GM21737 (cell line): ENCODE data around the gene CD58.

Source experiments
- ATAC-seq: cut with Tn5 transposase; IDR thresholded peaks from one replicate; pipeline ENCODE4 v1.9.1; 2021; ENCODE audit warnings: mild to moderate bottlenecking, moderate library complexity; ENCODE audit not compliant: unreplicated experiment

The CD58 gene

DNA sequence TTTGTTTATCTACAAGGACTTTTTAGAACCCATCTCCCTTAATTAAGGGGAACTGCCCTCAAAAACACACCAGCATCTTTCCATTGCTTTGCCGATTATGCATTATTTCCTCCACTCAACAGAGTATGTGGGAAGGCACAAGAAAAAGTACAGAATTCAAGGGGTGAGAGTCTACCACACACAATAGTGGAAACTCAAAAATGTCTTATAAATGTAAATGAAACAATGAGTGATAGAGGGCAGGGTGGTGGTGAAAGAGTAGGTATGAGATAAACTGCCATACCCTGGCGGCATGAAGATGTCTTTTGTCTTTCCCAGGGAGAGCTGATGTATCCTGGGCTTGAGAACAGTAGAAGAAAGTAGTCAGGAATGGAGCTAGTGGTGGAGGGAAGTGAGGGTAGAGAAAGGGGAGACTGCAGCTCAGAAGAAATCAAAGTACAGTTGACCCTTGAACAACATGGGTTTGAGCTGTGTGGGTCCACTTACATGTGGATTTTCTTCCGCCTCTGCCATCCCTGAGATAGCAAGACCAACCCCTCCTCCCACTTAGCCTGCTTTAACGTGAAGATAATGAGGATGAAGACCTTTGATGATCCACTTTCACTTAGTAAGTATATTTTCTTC lies 24.4 kb downstream of the CD58 start:
- no peak for ATAC-seq

DNA sequence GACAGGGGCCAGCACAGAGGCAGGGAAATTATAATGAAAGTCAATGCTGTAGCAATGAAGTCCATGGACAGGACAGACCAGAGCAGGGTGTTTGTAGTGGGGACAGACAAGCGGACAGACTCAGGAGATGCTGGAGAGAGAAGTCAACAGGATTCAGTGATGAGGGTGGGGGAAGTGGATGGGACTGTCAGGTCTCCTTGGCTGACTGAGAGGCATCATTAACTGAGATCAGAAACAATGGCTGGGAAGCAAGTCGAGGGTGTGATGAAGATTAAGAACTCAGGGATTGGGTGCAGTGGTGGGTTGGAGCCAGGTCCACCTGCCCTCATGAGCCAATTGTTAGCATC lies 25.5 kb downstream of the CD58 start:
- no peak for ATAC-seq

DNA sequence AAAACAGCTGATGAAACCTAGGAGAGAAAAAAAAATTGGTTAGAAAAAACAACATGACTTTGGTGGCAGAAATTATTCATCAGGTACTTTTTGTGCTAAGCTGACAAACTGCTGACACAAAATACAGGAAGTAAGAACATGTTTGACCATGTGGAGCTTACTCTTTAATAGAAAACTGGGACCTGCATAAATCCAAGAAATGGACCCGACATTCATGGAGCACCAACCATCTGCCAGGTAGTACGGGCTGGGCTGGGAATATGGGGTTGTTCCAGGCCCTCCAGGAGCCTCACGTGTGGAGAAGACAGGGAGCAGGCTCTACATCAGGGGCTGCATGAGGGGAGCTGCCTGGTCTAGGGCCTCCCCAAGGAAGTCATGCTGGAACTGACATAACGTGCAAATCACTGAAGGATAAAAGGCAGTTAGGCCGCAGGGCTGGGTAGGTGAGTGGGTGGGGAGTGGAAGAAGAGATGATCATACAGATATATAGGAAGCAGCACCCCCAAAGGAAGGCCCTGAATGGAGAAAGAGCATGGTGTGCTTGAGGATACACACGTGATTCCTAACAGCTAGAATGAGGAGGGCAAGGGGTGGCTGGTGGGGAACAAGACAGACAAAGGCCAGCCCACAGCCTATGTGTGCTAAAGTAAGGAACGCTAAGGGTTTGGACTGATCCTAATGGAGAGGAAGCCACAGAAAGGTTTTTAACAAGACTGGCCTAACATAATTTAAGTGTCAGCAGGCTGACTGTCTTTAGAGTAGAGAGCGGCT lies 26.1 kb downstream of the CD58 start:
- peak; percentile 49 for ATAC-seq

DNA sequence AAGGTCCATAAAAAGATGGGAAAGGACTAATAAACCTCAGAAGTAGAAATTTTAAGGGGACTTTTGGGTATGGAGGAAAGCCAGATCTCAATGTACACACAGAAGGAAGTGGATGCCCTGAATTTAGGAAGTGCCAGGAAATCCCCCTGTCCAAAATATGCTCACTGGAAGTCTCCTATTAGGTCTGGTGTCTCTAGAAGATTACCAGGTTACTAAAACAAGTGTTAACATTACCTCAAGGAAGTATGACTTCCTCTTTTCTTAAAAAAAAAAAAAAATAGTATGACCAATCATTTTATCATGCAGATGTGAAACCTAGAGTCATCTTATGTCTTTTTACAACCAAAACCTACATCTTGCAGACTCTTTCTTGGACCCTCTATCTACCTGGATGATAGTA lies 30.7 kb downstream of the CD58 start:
- ATAC-seq = peak; percentile 40

DNA sequence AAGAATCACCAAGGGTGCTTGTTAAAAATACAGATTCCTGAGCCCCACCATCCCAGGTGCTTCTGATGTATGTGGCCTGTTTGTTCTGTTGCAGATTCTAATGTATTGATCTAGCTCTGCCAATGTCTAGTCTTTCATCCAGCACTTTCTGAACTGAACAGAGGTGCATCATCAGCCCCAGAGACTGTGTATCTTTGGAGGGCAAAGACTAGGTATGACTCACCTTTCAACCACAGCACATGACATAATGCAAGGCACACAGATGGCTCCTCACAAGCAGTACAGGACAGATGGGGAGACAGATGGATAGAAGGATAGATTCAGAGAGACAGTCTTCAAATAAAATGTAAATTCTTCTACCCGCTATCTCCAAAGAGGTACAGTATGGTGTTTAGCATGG lies 32.3 kb downstream of the CD58 start:
- peak; percentile 62 for ATAC-seq

DNA sequence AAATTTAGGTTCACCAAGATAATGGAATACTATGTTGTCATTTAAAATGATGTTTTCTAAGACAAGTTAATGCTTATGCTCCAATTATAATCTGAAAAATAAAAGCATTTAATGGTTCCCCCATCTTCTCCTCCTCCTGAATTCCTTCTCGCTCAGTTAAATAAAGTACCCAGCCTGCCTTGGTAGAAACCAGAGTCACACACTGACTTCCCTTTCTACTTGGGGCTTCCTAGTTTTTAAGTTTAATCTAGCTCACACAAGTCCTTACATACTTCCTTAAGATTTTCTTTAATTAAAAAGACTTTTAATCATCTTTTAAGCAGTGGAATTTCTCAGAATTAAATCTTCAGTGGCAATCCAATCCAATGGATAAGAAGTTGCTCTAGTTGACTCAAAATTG lies 32.9 kb downstream of the CD58 start:
- no peak for ATAC-seq

DNA sequence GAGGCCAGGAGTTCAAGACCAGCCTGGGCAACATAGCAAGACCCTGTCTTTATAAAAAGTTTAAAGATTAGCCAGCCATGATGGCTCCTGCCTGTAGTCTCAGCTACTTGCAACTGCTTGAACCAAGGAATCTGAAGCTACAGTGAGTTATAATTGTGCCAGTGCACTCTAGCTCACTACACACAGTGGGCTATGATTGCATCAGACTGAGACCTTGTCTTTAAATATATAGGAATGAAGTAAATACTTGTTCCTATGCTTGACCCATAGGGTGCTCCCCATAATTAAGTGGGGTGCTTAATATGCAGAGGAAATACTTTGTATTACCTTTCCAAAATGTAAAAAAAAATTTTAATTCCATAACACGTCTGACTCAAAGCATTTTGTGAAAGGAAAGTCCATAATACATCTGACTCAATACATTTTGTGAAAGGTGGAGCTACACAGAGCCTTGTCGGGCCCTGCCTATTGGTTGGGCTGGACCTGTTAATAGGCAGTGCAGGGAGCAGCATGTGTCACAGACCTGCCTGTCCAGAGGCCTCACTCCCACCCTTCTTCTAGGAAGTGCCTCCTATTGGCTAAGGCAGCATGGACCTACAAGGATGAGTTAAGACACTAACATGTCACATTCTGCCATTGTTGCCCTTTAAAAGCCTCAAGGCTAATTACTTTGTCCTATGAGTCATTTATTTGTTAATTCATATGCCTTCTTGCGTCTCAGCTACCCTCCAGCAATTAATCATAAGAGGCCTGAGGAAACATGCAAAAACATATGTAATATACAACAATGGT lies 33.6 kb downstream of the CD58 start:
- ATAC-seq = no peak

DNA sequence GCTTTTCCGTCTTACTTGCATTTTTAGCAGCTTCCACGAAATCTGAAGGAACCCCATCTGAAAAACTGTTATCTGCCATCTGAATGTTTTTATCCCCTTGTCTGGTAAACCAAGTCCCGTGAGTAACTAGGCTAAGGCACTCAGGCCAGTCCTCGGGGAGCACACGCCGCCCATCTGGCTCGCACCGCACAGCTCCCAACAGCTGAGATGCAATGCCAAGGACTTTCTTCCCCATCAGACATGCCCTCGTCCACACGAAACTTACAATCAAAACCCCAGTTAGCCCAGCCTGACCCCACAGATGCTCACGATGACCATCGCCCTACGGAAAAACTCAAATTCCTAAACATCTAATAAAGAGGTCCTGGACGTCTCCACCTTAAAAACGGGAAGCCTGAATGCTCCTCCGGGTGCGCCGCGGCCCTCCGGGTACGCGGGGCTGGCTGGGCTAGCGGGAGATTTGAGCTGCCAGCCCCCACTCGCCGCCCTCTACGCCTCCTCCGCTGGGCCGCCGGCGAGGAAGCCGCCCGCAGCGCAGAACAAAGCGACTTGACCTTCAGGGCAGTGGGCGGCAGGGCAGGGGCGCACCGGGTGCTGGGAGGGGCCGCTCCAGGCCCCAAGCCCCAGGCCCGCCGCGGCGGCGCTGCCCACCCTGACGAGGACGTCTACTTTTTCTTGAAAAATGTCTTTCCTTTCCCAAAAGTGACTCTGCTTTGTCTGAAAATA lies 36.6 kb downstream of the CD58 start:
- no peak for ATAC-seq

DNA sequence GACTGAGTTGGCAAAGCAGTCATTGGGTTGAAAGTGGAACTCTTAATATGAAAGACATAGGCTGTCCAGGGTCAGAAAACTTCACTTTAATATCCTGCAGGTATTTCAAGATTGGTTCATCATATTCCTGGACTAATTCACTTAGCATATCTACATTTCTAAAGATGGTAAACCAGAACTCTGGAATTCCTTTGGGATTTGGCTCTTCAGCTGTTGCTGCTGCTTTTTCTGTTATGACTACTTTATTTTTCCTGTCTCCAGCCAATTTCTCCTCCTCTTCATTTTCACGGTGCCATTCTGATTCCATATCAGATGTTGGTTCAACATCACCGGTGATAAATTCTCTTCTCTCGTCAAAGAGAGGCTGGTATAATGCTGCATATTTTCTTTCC lies 37.4 kb downstream of the CD58 start:
- no peak for ATAC-seq

DNA sequence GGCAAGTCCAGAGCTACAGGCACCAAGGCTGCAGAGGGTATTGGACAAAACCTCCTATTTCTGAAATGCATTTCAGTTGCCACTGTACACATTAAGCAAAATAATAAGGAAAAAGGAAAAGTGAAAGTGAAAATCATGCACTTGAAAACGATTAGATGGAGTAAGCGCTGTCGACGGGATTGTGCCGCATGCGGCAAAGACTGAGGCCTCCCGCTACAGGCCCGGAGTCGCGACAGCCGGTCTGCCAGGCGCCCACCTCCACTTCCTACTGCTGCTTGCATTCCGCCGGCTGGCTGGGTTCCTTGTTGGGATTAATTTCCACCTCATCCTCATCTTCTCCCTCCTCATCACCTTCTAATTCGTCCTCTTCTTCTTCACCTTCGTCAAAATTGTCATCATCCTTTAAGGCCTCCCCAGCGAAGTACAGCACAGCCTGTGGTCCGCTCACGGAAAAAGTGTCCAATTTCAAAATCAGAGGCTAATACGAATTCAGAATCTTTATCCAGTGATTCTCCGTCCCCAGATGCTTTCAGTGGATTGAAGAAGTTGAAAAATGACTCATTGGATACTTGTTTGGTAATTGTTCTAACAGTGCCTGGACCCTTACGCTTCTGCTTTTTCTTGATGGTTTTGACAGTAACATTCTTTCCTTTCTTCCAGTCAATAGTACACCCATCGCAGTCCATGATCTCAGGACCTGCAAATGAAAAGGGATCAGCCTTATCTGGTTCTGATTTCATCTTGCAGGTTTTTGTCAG lies 38.0 kb downstream of the CD58 start:
- ATAC-seq = no peak

DNA sequence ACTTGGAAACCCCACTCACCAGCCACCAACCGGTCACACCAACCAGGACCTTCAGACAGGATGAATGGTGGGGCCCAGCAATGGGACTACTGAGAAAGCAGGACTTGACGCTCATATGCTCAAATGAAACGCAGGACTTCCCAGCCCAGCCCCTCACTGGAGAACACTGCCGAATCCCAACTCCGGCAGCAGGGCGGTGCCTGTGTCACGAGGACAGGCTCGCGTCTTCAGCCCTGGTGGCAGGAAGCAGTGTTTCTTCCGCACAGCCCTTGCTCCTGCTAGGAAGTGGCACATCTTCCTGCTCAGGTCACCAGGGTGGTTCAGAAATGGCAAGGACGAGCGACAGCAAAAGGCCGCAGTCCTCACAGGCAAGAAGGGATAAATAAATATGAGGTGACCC lies 38.9 kb downstream of the CD58 start:
- no peak for ATAC-seq

DNA sequence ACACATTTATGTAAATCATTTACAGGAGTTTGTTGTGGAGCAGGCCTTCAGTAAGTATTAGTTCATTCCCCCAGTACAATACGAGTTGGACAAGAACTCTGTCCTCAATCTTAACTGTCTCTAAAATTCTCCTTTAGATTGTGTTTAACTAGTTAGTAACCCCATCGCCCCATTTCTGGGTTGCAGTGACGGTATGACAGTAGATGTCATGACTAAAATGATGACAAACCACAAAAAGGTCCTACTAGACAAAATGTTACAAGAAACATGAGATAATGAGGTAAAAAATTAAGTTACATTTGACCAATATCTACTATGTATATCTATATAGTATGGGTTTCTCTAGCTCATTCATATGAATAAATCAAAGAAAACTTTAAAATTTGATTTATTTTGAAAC lies 41.1 kb downstream of the CD58 start:
- ATAC-seq = no peak

DNA sequence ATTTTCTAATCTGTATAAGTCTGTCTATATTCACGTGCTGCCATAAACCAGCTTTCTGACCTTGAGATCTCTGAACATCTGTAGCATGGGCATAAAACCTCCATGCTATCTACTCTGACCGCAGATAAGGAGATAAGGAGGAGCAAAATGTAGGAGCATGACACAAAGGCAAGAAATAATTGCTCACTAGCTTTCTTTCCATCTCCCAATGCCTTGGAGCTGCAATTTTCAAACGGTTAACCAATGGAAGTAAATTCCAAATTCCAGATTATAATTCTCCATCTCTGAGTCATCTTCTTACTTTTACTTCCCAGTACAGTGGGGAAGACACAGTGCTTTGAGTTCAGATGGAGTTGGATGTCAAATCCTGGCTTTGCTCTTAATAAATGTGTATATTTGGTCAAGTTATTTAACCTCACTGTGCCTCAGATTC lies 41.6 kb downstream of the CD58 start:
- ATAC-seq = no peak

DNA sequence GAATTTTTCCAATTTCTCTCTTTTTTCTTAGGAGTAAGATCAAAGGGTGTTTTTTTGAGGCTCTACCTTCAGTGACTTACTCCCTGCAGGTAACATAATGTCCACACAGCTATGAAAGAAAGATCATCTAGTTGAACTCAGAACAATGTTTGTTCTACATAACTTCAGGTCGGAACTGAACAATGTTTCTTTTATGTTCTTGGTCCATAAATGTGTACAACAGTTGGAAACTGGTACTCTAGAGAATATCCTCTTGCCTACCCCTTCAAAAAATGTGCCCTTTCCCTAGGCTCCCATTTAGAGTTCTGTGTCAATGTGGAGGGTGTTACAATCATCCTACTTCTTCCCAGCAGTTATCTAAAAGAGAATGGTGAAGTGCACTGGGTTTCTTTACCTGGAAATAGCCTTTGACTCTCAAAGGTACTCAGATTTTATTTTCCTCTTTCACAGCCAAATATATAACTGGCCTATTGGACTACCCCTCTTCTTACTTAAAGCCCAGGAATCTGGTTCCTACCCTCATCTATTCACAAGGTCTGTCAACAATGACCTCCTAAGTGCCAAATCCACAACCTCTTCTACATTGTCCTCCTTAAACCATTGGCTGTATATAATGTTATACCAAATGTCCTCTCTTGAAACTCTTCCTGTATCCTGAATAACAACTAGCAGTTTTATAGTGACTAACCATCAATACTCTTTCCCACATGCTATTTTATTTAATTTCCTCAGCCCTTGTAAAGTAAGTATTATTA lies 42.3 kb downstream of the CD58 start:
- ATAC-seq = no peak

DNA sequence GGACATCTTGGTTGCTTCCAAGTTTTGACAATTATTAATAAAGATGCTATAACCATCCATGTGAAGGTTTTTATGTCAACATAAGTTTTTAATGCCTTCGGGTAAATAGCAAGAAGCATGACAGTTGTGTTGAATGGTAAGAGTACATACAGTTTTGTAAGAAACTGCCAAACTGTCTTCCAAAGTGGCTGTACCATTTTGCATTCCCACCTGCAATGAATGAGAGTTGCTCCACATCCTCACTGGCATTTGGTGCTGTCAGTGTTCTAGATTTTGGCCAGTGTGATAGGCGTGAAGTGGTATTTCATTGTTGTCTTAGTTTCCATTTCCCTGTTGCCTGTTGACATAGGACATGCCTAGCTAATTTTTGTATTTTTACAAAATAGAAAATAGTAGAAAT lies 45.4 kb downstream of the CD58 start:
- ATAC-seq = no peak

DNA sequence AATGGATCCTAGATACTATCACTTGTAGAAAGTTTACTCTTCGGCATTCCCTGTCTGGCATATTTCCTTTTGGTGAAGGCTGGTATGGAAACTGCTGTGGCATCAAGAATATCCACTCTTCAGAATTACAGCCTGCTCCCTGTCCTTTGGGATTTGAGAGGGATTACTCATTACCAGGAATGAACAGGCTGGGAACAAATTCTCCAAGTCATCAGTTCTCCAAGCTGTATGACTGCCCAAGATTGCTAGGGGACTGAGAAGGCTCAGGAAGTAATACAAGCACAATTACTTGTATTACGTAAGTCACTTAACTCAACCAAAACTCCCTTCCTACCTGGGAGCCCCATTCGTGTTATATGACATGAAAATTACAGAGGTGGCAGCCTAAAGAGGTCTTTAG lies 49.6 kb downstream of the CD58 start:
- ATAC-seq = no peak

DNA sequence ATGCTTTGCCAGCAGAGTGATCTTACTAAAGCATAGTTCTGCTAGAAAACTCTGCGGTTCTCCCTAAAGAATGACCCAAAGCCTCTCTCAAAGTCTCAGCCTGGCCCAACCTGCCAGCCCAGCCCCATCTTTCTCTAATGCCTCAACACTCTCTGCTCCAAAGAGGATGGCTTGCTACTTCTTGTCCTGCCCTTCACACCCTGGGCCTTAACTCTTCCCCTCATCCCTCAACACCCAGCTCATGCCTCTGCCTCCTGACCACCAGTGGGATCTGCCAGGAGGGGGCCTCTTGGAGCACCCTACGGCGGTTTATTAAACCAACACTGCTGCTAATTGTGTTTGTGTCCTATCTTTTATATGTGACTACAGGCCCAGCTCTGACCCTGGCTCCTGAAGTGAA lies 52.4 kb downstream of the CD58 start:
- no peak for ATAC-seq

DNA sequence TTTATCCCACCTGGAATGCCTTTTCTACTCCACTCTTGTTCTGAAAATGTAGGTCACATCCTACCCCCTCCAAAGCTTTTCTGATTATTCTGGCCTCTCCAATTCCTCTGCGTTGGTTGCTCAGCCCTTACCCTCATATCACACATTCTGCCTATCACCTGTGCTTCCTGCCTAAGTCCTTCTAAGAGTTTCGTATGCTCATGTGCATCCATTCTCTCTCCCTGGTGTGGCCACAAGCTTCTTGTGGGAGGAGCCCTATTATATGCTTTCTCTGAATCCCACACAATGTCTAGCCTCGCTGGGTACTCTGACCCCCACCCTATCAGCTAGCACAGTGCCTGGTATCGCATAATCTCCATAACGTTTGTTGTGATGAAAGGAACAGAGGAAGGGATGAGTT lies 54.2 kb downstream of the CD58 start:
- no peak for ATAC-seq

DNA sequence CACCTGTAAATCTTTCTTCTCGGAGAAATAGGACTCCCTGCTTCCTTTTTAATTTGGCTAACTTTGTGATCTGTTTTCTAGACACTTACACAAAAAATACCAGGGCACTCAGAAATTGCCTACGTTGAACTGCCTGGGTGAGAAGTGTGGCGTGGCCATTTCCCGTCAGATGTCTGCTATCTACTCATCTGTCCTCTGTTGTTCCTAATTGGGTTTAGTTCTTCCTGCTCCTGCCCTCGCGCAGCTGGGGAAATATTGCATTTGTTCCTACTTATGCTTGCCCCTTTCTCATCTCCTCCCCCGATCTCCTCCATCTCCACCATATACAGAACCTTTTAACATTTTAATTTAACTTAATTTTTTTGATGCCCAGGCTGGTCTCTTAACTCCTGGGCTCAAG lies 55.1 kb downstream of the CD58 start:
- no peak for ATAC-seq
